Nephron (organoid): ENCODE data around the gene CYP11A1.

Experiments used
- H3K27ac Mint-ChIP-seq, 3 experiments: 2 replicates each; pipeline ENCODE4 v1.8.0; 2020; ENCODE audit warnings: mixed read lengths in 3 of 3, mild to moderate bottlenecking in 2 of 3, moderate library complexity in 1 of 3
- H3K27me3 Mint-ChIP-seq: 2 replicates; pipeline ENCODE4 v1.8.0; 2021; ENCODE audit warnings: low read depth, mild to moderate bottlenecking, moderate library complexity, mixed read lengths
- H3K36me3 Mint-ChIP-seq: 2 replicates; pipeline ENCODE4 v1.8.0; 2020; ENCODE audit warnings: low read depth, mixed read lengths
- H3K4me1 Mint-ChIP-seq: 2 replicates; pipeline ENCODE4 v1.8.0; 2020; ENCODE audit warnings: mixed read lengths
- H3K4me3 Mint-ChIP-seq, 3 experiments: 2 replicates each; pipeline ENCODE4 v1.8.0; 2020; ENCODE audit warnings: mild to moderate bottlenecking in 3 of 3, mixed read lengths in 3 of 3, moderate library complexity in 2 of 3
- H3K9me3 Mint-ChIP-seq: 2 replicates; pipeline ENCODE4 v1.8.0; 2020; ENCODE audit warnings: mixed read lengths
- TF ChIP-seq, protein P1 (sequence below), 3 experiments: fragments of 200-600 bp; sonication (generic); IDR thresholded peaks; one replicate each; pipeline ENCODE4 v1.5.0; 2021; ENCODE audit warnings: antibody characterized with exemption in 3 of 3; ENCODE audit not compliant: unreplicated experiment in 3 of 3

CYP11A1 gene

GRCh38 chr15:74305687-74306086 is 61.8 kb downstream of the CYP11A1 start:
- H3K4me3 Mint-ChIP-seq, result peak overlapping the region in 2 of 3 experiments; percentile 10 to 23

DNA sequence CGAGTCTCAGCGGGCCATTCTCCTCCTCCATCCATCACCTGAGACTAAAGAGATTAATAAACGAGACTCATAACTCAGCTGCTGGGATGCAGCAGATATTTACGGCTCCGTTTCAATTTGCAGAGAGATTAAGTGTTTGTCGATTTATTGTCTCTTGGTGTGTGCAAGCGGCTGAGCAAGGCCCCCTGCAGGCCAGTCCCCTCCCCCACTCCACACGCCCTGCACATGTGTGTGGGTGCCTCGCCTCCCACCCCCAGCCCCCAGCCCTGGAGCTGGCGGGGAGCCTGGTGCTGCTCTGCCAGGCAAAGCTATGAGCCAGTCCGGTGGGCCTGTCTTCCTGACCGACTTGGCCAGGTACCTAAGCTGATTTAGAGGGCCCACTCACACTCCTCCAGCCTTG is 63.0 kb downstream of the CYP11A1 start:
- TF ChIP-seq, protein P1, sequence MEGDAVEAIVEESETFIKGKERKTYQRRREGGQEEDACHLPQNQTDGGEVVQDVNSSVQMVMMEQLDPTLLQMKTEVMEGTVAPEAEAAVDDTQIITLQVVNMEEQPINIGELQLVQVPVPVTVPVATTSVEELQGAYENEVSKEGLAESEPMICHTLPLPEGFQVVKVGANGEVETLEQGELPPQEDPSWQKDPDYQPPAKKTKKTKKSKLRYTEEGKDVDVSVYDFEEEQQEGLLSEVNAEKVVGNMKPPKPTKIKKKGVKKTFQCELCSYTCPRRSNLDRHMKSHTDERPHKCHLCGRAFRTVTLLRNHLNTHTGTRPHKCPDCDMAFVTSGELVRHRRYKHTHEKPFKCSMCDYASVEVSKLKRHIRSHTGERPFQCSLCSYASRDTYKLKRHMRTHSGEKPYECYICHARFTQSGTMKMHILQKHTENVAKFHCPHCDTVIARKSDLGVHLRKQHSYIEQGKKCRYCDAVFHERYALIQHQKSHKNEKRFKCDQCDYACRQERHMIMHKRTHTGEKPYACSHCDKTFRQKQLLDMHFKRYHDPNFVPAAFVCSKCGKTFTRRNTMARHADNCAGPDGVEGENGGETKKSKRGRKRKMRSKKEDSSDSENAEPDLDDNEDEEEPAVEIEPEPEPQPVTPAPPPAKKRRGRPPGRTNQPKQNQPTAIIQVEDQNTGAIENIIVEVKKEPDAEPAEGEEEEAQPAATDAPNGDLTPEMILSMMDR (IDR thresholded peaks at IDR 0.05; ENCODE audit: unreplicated experiment in 3 of 3), result no peak
- Mint-ChIP-seq H3K4me3 (peak overlapping the region; percentile 3 to 76 (median 56)), H3K9me3 (no peaks in the 10 kb centered on the region), H3K4me1 (peaks cover 80% of the 10 kb centered on the region), H3K36me3 (no peaks in the 10 kb centered on the region), H3K27ac (peak overlapping the region; percentile 73 to 99 (median 75)), H3K27me3 (peaks cover 34% of the 10 kb centered on the region)

More at GRCh38 chr15:74305687-74306086, 61.8 kb downstream of the CYP11A1 start:
- Mint-ChIP-seq H3K4me1 (peaks cover 80% of the 10 kb centered on the region), H3K27ac (peak overlapping the region; percentile 73 to 99 (median 75)), H3K36me3 (no peaks in the 10 kb centered on the region), H3K9me3 (no peaks in the 10 kb centered on the region), H3K27me3 (peaks cover 31% of the 10 kb centered on the region)
- TF ChIP-seq, protein P1 (IDR thresholded peaks at IDR 0.05; ENCODE audit: unreplicated experiment in 3 of 3), result no peak

- TF ChIP-seq, protein P1 (IDR thresholded peaks at IDR 0.05; ENCODE audit: unreplicated experiment in 3 of 3), result no peak
- Mint-ChIP-seq H3K27ac (peak overlapping the region; percentile 73 to 99 (median 75)), H3K36me3 (no peaks in the 10 kb centered on the region), H3K27me3 (peaks cover 34% of the 10 kb centered on the region), H3K9me3 (no peaks in the 10 kb centered on the region), H3K4me1 (peaks cover 74% of the 10 kb centered on the region), H3K4me3 (peak overlapping the region; percentile 21 to 76 (median 25))
Measured at GRCh38 chr15:74303741-74304309, 63.6 kb downstream of the CYP11A1 start.

DNA sequence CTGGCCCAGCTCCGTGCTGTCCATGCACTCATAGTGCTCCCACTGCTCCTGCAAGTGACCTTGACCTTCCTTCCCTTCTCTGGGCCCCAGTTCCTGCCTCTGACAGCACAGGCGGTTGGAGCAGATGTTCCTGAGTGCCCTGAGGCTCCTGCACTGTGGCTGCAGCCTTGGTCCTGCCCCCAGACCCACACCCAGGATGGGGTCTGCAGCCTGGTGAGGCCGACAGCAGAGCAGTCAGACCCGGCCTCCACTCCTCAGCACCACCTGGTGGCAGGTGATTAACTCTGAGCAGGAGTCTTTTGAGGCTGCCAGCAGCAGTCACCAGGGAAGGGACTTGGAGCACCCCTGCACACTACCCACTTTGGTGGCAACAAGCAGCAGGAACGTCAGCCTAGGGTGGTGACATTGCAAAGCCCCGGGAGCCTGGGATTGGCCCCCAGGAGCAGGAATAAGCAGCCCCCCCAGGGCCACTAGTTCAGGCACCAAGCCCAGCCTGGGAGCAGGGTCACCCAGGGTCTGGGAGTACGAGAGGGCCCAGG is 64.6 kb downstream of the CYP11A1 start:
- Mint-ChIP-seq H3K36me3 (no peaks in the 10 kb centered on the region), H3K27me3 (peaks cover 28% of the 10 kb centered on the region), H3K4me1 (peaks cover 65% of the 10 kb centered on the region), H3K4me3 (peak overlapping the region; percentile 39 to 76 (median 44)), H3K9me3 (no peaks in the 10 kb centered on the region), H3K27ac (peak overlapping the region; percentile 73 to 99 (median 73))
- TF ChIP-seq, protein P1 (IDR thresholded peaks at IDR 0.05; ENCODE audit: unreplicated experiment in 3 of 3), result peak; percentile 51 to 70 (median 66)

- peaks cover 54% of the 10 kb centered on the region for H3K4me1 Mint-ChIP-seq
- peak overlapping the region in 2 of 3 experiments; percentile 40 to 47 for H3K4me3 Mint-ChIP-seq
- H3K27ac Mint-ChIP-seq, result peak overlapping the region; percentile 33 to 99 (median 34)
- no peaks in the 10 kb centered on the region for H3K9me3 Mint-ChIP-seq
- TF ChIP-seq, protein P1 (IDR thresholded peaks at IDR 0.05; ENCODE audit: unreplicated experiment in 3 of 3), result no peak
- H3K27me3 Mint-ChIP-seq, result peaks cover 28% of the 10 kb centered on the region
- H3K36me3 Mint-ChIP-seq, result no peaks in the 10 kb centered on the region
Measured at GRCh38 chr15:74301583-74302361, 65.7 kb downstream of the CYP11A1 start.
